ENCODE results near the gene TSPO.

DNA sequence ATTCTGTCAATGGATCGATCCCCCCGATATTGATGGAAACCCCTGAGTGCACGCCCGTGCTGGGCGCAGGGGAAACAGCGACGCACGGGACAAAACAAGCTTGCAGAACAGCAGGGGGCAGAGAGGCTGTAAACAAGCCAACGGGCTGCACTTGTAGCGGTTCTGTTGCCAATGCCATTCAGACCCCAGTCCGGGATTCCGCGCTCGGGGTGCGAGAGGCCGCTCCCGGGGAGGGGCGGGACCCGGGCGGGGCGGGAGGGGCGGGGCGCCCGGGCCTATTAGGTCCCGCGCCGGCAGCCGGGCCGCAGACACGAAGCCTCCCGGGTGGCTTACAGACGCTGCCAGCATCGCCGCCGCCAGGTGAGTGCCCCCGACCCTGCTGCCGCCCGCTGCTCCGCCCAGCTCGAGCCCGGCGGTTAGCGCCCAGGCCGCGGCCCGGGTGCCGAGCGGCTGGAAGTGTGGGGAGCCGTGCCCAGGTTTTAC lies 40.9 kb upstream of the TSPO start, which contains the start of gene BIK:
- TF ChIP-seq, protein P1, sequence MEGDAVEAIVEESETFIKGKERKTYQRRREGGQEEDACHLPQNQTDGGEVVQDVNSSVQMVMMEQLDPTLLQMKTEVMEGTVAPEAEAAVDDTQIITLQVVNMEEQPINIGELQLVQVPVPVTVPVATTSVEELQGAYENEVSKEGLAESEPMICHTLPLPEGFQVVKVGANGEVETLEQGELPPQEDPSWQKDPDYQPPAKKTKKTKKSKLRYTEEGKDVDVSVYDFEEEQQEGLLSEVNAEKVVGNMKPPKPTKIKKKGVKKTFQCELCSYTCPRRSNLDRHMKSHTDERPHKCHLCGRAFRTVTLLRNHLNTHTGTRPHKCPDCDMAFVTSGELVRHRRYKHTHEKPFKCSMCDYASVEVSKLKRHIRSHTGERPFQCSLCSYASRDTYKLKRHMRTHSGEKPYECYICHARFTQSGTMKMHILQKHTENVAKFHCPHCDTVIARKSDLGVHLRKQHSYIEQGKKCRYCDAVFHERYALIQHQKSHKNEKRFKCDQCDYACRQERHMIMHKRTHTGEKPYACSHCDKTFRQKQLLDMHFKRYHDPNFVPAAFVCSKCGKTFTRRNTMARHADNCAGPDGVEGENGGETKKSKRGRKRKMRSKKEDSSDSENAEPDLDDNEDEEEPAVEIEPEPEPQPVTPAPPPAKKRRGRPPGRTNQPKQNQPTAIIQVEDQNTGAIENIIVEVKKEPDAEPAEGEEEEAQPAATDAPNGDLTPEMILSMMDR (IDR thresholded peaks at IDR 0.05; ENCODE audit: low read length), result peak; percentile 66
- no peak for TF ChIP-seq EZH2 (IDR thresholded peaks at IDR 0.05; ENCODE audit: borderline replicate concordance, low read length)

Measured in OCI-LY1 (cell line).